Measurements from ENCODE around the gene MPI. TPM values are rescaled to one million over a fixed set of nuclear protein-coding genes. Genes with fewer than 3 reads are reported as not detected.

MPI gene
- total and polyA plus RNA-seq, 2 donors = 22.2 to 36.1 TPM

- Histone ChIP-seq H3K36me3 (ENCODE audit: control insufficient read depth in 2 of 2, insufficient read depth in 2 of 2, low read length in 1 of 2) (peaks cover 29 to 33% of the 10 kb centered on the region in 2 donors), H3K9me3 (ENCODE audit: control insufficient read depth in 2 of 2, insufficient read depth in 1 of 2, low read length in 1 of 2) (no peaks in the 10 kb centered on the region), H3K27me3 (ENCODE audit: control insufficient read depth in 2 of 2, insufficient read depth in 1 of 2, low read length in 1 of 2) (no peaks in the 10 kb centered on the region), H3K27ac (ENCODE audit: low read depth in 1 of 2, low read length in 1 of 2) (no peak overlapping the region), H3K4me1 (ENCODE audit: control insufficient read depth in 2 of 2, insufficient read depth in 2 of 2, low read length in 2 of 2) (peaks cover 0 to 27% of the 10 kb centered on the region in 2 donors), H3K4me3 (ENCODE audit: low read length in 2 of 2) (no peak overlapping the region)
- no peak for DNase-seq (ENCODE audit: low read depth in 6 of 9, low spot score in 9 of 9)
- WGBS = 75% methylated on average over 5 of the region's 5 CpGs
Observed at GRCh38 chr15:74857082-74857655, 32.7 kb upstream of the MPI start.

- peaks cover 0 to 23% of the 10 kb centered on the region in 2 donors for H3K4me1 ChIP-seq (ENCODE audit: control insufficient read depth in 2 of 2, insufficient read depth in 2 of 2, low read length in 2 of 2)
- no peaks in the 10 kb centered on the region for H3K27me3 ChIP-seq (ENCODE audit: control insufficient read depth in 2 of 2, insufficient read depth in 1 of 2, low read length in 1 of 2)
- no peaks in the 10 kb centered on the region for H3K9me3 ChIP-seq (ENCODE audit: control insufficient read depth in 2 of 2, insufficient read depth in 1 of 2, low read length in 1 of 2)
- no peak overlapping the region for H3K27ac ChIP-seq (ENCODE audit: low read depth in 1 of 2, low read length in 1 of 2)
- no peak for DNase-seq (ENCODE audit: low read depth in 6 of 9, low spot score in 9 of 9)
- peaks cover 24 to 26% of the 10 kb centered on the region in 2 donors for H3K36me3 ChIP-seq (ENCODE audit: control insufficient read depth in 2 of 2, insufficient read depth in 2 of 2, low read length in 1 of 2)
- H3K4me3 ChIP-seq (ENCODE audit: low read length in 2 of 2) = no peak overlapping the region
- 77% methylated on average over 9 of the region's 9 CpGs for WGBS
Observed at GRCh38 chr15:74857671-74858368, 32.0 kb upstream of the MPI start.

GRCh38 chr15:74858369-74858740 is 31.5 kb upstream of the MPI start:
- H3K27ac ChIP-seq (ENCODE audit: low read depth in 1 of 2, low read length in 1 of 2) = no peak overlapping the region

GRCh38 chr15:74863239-74864056 is 26.4 kb upstream of the MPI start:
- Histone ChIP-seq H3K36me3 (ENCODE audit: control insufficient read depth in 2 of 2, insufficient read depth in 2 of 2, low read length in 1 of 2) (peaks cover 11 to 21% of the 10 kb centered on the region in 2 donors), H3K4me1 (ENCODE audit: control insufficient read depth in 2 of 2, insufficient read depth in 2 of 2, low read length in 2 of 2) (peaks cover 6 to 19% of the 10 kb centered on the region in 2 donors), H3K4me3 (ENCODE audit: low read length in 2 of 2) (no peak overlapping the region), H3K9me3 (ENCODE audit: control insufficient read depth in 2 of 2, insufficient read depth in 1 of 2, low read length in 1 of 2) (peaks cover 0 to 5% of the 10 kb centered on the region in 2 donors), H3K27ac (ENCODE audit: low read depth in 1 of 2, low read length in 1 of 2) (peak overlapping the region in 1 of 2 donors; percentile 53), H3K27me3 (ENCODE audit: control insufficient read depth in 2 of 2, insufficient read depth in 1 of 2, low read length in 1 of 2) (no peaks in the 10 kb centered on the region)
- 84% methylated on average over 11 of the region's 11 CpGs for WGBS
- no peak for DNase-seq (ENCODE audit: low read depth in 6 of 9, low spot score in 9 of 9)

More at GRCh38 chr15:74858369-74858740, 31.5 kb upstream of the MPI start:
- Histone ChIP-seq H3K4me1 (ENCODE audit: control insufficient read depth in 2 of 2, insufficient read depth in 2 of 2, low read length in 2 of 2) (peaks cover 0 to 20% of the 10 kb centered on the region in 2 donors), H3K36me3 (ENCODE audit: control insufficient read depth in 2 of 2, insufficient read depth in 2 of 2, low read length in 1 of 2) (peaks cover 18 to 21% of the 10 kb centered on the region in 2 donors), H3K9me3 (ENCODE audit: control insufficient read depth in 2 of 2, insufficient read depth in 1 of 2, low read length in 1 of 2) (no peaks in the 10 kb centered on the region), H3K27me3 (ENCODE audit: control insufficient read depth in 2 of 2, insufficient read depth in 1 of 2, low read length in 1 of 2) (no peaks in the 10 kb centered on the region), H3K4me3 (ENCODE audit: low read length in 2 of 2) (no peak overlapping the region)
- 93% methylated on average over 4 of the region's 4 CpGs for WGBS
- DNase-seq (ENCODE audit: low read depth in 6 of 9, low spot score in 9 of 9) = no peak

- no peak overlapping the region for H3K4me3 ChIP-seq (ENCODE audit: low read length in 2 of 2)
- no peak overlapping the region for H3K27ac ChIP-seq (ENCODE audit: low read depth in 1 of 2, low read length in 1 of 2)
- H3K27me3 ChIP-seq (ENCODE audit: control insufficient read depth in 2 of 2, insufficient read depth in 1 of 2, low read length in 1 of 2) = no peaks in the 10 kb centered on the region
- H3K9me3 ChIP-seq (ENCODE audit: control insufficient read depth in 2 of 2, insufficient read depth in 1 of 2, low read length in 1 of 2) = peaks cover 0 to 5% of the 10 kb centered on the region in 2 donors
- no peak for DNase-seq (ENCODE audit: low read depth in 6 of 9, low spot score in 9 of 9)
- WGBS = 96% methylated on average over 6 of the region's 6 CpGs
- peaks cover 12 to 20% of the 10 kb centered on the region in 2 donors for H3K36me3 ChIP-seq (ENCODE audit: control insufficient read depth in 2 of 2, insufficient read depth in 2 of 2, low read length in 1 of 2)
- peaks cover 8 to 18% of the 10 kb centered on the region in 2 donors for H3K4me1 ChIP-seq (ENCODE audit: control insufficient read depth in 2 of 2, insufficient read depth in 2 of 2, low read length in 2 of 2)
Observed at GRCh38 chr15:74864296-74864695, 25.5 kb upstream of the MPI start.

GRCh38 chr15:74865316-74865715 is 24.5 kb upstream of the MPI start:
- no peak overlapping the region for H3K4me3 ChIP-seq (ENCODE audit: low read length in 2 of 2)
- no peaks in the 10 kb centered on the region for H3K27me3 ChIP-seq (ENCODE audit: control insufficient read depth in 2 of 2, insufficient read depth in 1 of 2, low read length in 1 of 2)
- H3K9me3 ChIP-seq (ENCODE audit: control insufficient read depth in 2 of 2, insufficient read depth in 1 of 2, low read length in 1 of 2) = peaks cover 2 to 5% of the 10 kb centered on the region in 2 donors
- 88% methylated on average over 2 of the region's 2 CpGs for WGBS
- H3K4me1 ChIP-seq (ENCODE audit: control insufficient read depth in 2 of 2, insufficient read depth in 2 of 2, low read length in 2 of 2) = peaks cover 16 to 20% of the 10 kb centered on the region in 2 donors
- H3K36me3 ChIP-seq (ENCODE audit: control insufficient read depth in 2 of 2, insufficient read depth in 2 of 2, low read length in 1 of 2) = peaks cover 14 to 19% of the 10 kb centered on the region in 2 donors
- H3K27ac ChIP-seq (ENCODE audit: low read depth in 1 of 2, low read length in 1 of 2) = no peak overlapping the region
- no peak for DNase-seq (ENCODE audit: low read depth in 6 of 9, low spot score in 9 of 9)

- Histone ChIP-seq H3K27me3 (ENCODE audit: control insufficient read depth in 2 of 2, insufficient read depth in 1 of 2, low read length in 1 of 2) (no peaks in the 10 kb centered on the region), H3K4me1 (ENCODE audit: control insufficient read depth in 2 of 2, insufficient read depth in 2 of 2, low read length in 2 of 2) (peaks cover 23 to 27% of the 10 kb centered on the region in 2 donors), H3K4me3 (ENCODE audit: low read length in 2 of 2) (no peak overlapping the region), H3K27ac (ENCODE audit: low read depth in 1 of 2, low read length in 1 of 2) (no peak overlapping the region), H3K36me3 (ENCODE audit: control insufficient read depth in 2 of 2, insufficient read depth in 2 of 2, low read length in 1 of 2) (peaks cover 17 to 18% of the 10 kb centered on the region in 2 donors), H3K9me3 (ENCODE audit: control insufficient read depth in 2 of 2, insufficient read depth in 1 of 2, low read length in 1 of 2) (peaks cover 2 to 5% of the 10 kb centered on the region in 2 donors)
- no peak for DNase-seq (ENCODE audit: low read depth in 6 of 9, low spot score in 9 of 9)
- 95% methylated on average over 6 of the region's 6 CpGs for WGBS
Observed at GRCh38 chr15:74866090-74866489, 23.8 kb upstream of the MPI start.

- DNase-seq (ENCODE audit: low read depth in 6 of 9, low spot score in 9 of 9) = no peak
- Histone ChIP-seq H3K4me1 (ENCODE audit: control insufficient read depth in 2 of 2, insufficient read depth in 2 of 2, low read length in 2 of 2) (peaks cover 29 to 39% of the 10 kb centered on the region in 2 donors), H3K27me3 (ENCODE audit: control insufficient read depth in 2 of 2, insufficient read depth in 1 of 2, low read length in 1 of 2) (no peaks in the 10 kb centered on the region), H3K27ac (ENCODE audit: low read depth in 1 of 2, low read length in 1 of 2) (peak overlapping the region in 1 of 2 donors; percentile 7), H3K9me3 (ENCODE audit: control insufficient read depth in 2 of 2, insufficient read depth in 1 of 2, low read length in 1 of 2) (peaks cover 2 to 5% of the 10 kb centered on the region in 2 donors), H3K36me3 (ENCODE audit: control insufficient read depth in 2 of 2, insufficient read depth in 2 of 2, low read length in 1 of 2) (peaks cover 17% of the 10 kb centered on the region in 2 donors), H3K4me3 (ENCODE audit: low read length in 2 of 2) (no peak overlapping the region)
- WGBS = 90% methylated on average over 1 of the region's 1 CpG
Observed at GRCh38 chr15:74867466-74868038, 22.3 kb upstream of the MPI start.
